HepG2 (cell line): Measurements from ENCODE around the gene SLC20A1. TPM values are rescaled to one million over a fixed set of nuclear protein-coding genes. Genes with fewer than 3 reads are reported as not detected.

Experiments
- JUN ChIP-seq: sonication (generic); formaldehyde crosslinking; IDR thresholded peaks from 2 replicates; pipeline ENCODE4 v1.4.0; 2020; ENCODE audit warnings: mild to moderate bottlenecking, missing genetic modification reagents
- NFKB2 ChIP-seq: sonication (generic); formaldehyde crosslinking; IDR thresholded peaks from 2 replicates; pipeline ENCODE4 v1.4.0; 2020; ENCODE audit warnings: missing genetic modification reagents, borderline replicate concordance
- RFX5 ChIP-seq: IDR thresholded peaks from 2 replicates; pipeline ENCODE4 v1.6.1; 2011; ENCODE audit warnings: low read depth, low read length, improper control_type of control experiment
- RFXANK ChIP-seq: IDR thresholded peaks from 2 replicates; pipeline ENCODE4 v1.6.1; 2016
- SOX5 ChIP-seq: IDR thresholded peaks from 2 replicates; pipeline ENCODE4 v1.6.1; 2016; ENCODE audit warnings: borderline replicate concordance
- TCF7 ChIP-seq: sonication (generic); IDR thresholded peaks from 2 replicates; pipeline ENCODE4 v1.6.1; 2016; ENCODE audit warnings: antibody characterized with exemption, low read depth
- ZNF101 ChIP-seq: sonication (generic); formaldehyde crosslinking; IDR thresholded peaks from 2 replicates; pipeline ENCODE4 v1.4.0; 2020; ENCODE audit warnings: mild to moderate bottlenecking, low read depth, missing genetic modification reagents, borderline replicate concordance
- ZNF20 ChIP-seq: sonication (generic); formaldehyde crosslinking; IDR thresholded peaks from 2 replicates; pipeline ENCODE4 v1.4.0; 2020; ENCODE audit warnings: mild to moderate bottlenecking, moderate library complexity, missing genetic modification reagents
- ZNF207 ChIP-seq: fragments of 450-650 bp; IDR thresholded peaks from 2 replicates; pipeline ENCODE4 v1.6.1; 2016; ENCODE audit warnings: antibody characterized with exemption, borderline replicate concordance
- ZNF333 ChIP-seq: sonication (generic); formaldehyde crosslinking; IDR thresholded peaks from 2 replicates; pipeline ENCODE4 v1.4.0; 2020; ENCODE audit warnings: mild to moderate bottlenecking, missing genetic modification reagents, borderline replicate concordance
- ZNF354B ChIP-seq: sonication (generic); formaldehyde crosslinking; IDR thresholded peaks from 2 replicates; pipeline ENCODE4 v1.8.0; 2022; ENCODE audit warnings: mild to moderate bottlenecking, missing genetic modification reagents
- polyA plus RNA-seq, 8 experiments: library from polyadenylated mRNA; depleted of rRNA in 3 of 8; stranded (reverse) in 7 of 8; unstranded in 1 of 8; fragments of >200 nt; fragmentation: Illumina TruSeq in 4 of 8; extraction: Trizol in 4 of 8; gene quantifications; 2 replicates each; pipeline versions ENCODE4 v1.2.1 to v1.2.3, GENCODE V29; 2011 to 2016; ENCODE audit warnings: low read depth in 4 of 8, missing spikeins in 1 of 8, mixed read lengths in 1 of 8; ENCODE audit not compliant: insufficient read depth in 1 of 8
- total RNA-seq, 5 experiments: library from RNA; depleted of rRNA; stranded (reverse); fragments of >200 nt; fragmentation: Illumina TruSeq; extraction: Trizol; gene quantifications; 2 replicates each; pipeline ENCODE4 v1.2.3, GENCODE V29; 2016; ENCODE audit warnings: low read depth in 1 of 5
- TF ChIP-seq, protein P1 (sequence below): IDR thresholded peaks from 2 replicates; pipeline ENCODE4 v1.4.0; 2020; ENCODE audit warnings: mild to moderate bottlenecking, missing genetic modification reagents
- TF ChIP-seq, protein P2 (sequence below): sonication (generic); formaldehyde crosslinking; IDR thresholded peaks from 2 replicates; pipeline ENCODE4 v1.4.0; 2020; ENCODE audit warnings: missing genetic modification reagents
- TF ChIP-seq, protein P3 (sequence below): sonication (generic); formaldehyde crosslinking; IDR thresholded peaks from 2 replicates; pipeline ENCODE4 v1.5.0; 2020; ENCODE audit warnings: missing genetic modification reagents
- TF ChIP-seq, protein P4 (sequence below): sonication (generic); formaldehyde crosslinking; IDR thresholded peaks from 2 replicates; pipeline ENCODE4 v1.5.1; 2020; ENCODE audit warnings: missing genetic modification reagents, mild to moderate bottlenecking, borderline replicate concordance
- TF ChIP-seq, protein P5 (sequence below): sonication (generic); formaldehyde crosslinking; IDR thresholded peaks from 2 replicates; pipeline ENCODE4 v1.5.0; 2020; ENCODE audit warnings: mild to moderate bottlenecking, missing genetic modification reagents

Gene SLC20A1
- total and polyA plus RNA-seq, 2 of the 13 experiments (the other 11 are each of a cell fraction or from before 2014, with no cell fraction given) = 54.0 to 85.9 TPM

DNA sequence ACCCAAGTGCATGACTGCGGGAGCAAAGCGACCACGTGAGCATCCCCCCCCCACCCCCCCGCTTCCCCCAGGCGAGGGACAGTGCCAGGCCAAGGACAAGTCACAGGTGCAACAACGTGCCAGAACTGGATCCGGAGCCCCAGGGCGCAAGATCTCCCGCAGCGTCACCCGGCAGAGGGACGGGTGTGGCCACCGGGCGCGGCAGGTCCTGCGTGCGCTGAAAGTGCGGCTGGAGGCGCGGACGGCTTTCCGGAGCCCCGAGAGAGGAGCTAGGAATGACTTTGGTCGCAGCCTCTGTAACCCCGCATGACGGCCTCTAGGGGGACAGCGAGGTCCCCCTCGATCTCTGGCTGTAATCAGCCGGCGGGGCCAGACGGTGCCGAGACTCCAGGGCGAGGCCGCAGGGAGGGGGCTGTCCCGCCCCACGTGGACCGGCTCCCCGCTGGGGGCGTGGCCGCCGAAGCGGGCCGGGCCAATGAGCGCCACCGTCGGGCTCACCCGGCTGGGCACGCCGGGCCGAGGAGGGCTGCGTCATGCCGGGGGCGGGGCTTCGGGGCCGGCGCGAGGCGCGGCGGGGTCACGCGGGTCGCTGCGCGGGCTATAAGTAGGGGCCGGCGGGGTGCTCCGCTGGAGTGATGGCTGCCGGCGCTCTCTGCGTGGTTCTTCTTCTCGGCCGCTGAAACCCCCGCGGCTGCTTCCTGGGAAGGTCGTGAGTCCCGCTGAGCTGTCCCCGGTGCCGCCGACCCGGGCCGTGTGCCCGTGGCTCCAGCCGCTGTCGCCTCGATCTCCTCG, at the start of gene SLC20A1 (continued):
- TF ChIP-seq ZNF354B (no peak; the same call in 1 of the 2 replicates), RFX5 (peak; percentile 32; the same call in 1 of the 2 replicates), ZNF333 (CRISPR knock-in tag) (0 out of 2 replicates have a peak, but pooled peaks have one; percentile 44), TCF7 (no peak), RFXANK (CRISPR knock-in tag) (no peak), ZNF101 (CRISPR knock-in tag) (no peak), ZNF20 (CRISPR knock-in tag) (no peak), NFKB2 (CRISPR knock-in tag) (peak; percentile 94), ZNF207 (no peak), SOX5 (CRISPR knock-in tag) (peak; percentile 45), JUN (CRISPR knock-in tag) (peak; percentile 75)
- TF ChIP-seq, protein P1, sequence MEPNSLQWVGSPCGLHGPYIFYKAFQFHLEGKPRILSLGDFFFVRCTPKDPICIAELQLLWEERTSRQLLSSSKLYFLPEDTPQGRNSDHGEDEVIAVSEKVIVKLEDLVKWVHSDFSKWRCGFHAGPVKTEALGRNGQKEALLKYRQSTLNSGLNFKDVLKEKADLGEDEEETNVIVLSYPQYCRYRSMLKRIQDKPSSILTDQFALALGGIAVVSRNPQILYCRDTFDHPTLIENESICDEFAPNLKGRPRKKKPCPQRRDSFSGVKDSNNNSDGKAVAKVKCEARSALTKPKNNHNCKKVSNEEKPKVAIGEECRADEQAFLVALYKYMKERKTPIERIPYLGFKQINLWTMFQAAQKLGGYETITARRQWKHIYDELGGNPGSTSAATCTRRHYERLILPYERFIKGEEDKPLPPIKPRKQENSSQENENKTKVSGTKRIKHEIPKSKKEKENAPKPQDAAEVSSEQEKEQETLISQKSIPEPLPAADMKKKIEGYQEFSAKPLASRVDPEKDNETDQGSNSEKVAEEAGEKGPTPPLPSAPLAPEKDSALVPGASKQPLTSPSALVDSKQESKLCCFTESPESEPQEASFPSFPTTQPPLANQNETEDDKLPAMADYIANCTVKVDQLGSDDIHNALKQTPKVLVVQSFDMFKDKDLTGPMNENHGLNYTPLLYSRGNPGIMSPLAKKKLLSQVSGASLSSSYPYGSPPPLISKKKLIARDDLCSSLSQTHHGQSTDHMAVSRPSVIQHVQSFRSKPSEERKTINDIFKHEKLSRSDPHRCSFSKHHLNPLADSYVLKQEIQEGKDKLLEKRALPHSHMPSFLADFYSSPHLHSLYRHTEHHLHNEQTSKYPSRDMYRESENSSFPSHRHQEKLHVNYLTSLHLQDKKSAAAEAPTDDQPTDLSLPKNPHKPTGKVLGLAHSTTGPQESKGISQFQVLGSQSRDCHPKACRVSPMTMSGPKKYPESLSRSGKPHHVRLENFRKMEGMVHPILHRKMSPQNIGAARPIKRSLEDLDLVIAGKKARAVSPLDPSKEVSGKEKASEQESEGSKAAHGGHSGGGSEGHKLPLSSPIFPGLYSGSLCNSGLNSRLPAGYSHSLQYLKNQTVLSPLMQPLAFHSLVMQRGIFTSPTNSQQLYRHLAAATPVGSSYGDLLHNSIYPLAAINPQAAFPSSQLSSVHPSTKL (CRISPR knock-in tag) = peak; percentile 58; the same call in 1 of the 2 replicates
- TF ChIP-seq, protein P2, sequence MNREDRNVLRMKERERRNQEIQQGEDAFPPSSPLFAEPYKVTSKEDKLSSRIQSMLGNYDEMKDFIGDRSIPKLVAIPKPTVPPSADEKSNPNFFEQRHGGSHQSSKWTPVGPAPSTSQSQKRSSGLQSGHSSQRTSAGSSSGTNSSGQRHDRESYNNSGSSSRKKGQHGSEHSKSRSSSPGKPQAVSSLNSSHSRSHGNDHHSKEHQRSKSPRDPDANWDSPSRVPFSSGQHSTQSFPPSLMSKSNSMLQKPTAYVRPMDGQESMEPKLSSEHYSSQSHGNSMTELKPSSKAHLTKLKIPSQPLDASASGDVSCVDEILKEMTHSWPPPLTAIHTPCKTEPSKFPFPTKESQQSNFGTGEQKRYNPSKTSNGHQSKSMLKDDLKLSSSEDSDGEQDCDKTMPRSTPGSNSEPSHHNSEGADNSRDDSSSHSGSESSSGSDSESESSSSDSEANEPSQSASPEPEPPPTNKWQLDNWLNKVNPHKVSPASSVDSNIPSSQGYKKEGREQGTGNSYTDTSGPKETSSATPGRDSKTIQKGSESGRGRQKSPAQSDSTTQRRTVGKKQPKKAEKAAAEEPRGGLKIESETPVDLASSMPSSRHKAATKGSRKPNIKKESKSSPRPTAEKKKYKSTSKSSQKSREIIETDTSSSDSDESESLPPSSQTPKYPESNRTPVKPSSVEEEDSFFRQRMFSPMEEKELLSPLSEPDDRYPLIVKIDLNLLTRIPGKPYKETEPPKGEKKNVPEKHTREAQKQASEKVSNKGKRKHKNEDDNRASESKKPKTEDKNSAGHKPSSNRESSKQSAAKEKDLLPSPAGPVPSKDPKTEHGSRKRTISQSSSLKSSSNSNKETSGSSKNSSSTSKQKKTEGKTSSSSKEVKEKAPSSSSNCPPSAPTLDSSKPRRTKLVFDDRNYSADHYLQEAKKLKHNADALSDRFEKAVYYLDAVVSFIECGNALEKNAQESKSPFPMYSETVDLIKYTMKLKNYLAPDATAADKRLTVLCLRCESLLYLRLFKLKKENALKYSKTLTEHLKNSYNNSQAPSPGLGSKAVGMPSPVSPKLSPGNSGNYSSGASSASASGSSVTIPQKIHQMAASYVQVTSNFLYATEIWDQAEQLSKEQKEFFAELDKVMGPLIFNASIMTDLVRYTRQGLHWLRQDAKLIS (CRISPR knock-in tag) = no peak
- TF ChIP-seq, protein P3, sequence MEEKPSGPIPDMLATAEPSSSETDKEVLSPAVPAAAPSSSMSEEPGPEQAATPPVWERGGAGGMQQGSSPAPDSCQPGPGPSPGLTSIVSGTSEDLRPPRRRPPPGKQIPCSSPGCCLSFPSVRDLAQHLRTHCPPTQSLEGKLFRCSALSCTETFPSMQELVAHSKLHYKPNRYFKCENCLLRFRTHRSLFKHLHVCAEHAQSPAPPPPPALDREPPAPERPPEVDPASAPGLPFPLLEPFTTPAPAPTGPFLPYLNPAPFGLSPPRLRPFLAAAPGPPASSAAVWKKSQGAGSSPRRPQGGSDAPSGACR (CRISPR knock-in tag) = no peak
- TF ChIP-seq, protein P4, sequence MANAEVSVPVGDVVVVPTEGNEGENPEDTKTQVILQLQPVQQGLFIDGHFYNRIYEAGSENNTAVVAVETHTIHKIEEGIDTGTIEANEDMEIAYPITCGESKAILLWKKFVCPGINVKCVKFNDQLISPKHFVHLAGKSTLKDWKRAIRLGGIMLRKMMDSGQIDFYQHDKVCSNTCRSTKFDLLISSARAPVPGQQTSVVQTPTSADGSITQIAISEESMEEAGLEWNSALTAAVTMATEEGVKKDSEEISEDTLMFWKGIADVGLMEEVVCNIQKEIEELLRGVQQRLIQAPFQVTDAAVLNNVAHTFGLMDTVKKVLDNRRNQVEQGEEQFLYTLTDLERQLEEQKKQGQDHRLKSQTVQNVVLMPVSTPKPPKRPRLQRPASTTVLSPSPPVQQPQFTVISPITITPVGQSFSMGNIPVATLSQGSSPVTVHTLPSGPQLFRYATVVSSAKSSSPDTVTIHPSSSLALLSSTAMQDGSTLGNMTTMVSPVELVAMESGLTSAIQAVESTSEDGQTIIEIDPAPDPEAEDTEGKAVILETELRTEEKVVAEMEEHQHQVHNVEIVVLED = peak; percentile 81
- TF ChIP-seq, protein P5, sequence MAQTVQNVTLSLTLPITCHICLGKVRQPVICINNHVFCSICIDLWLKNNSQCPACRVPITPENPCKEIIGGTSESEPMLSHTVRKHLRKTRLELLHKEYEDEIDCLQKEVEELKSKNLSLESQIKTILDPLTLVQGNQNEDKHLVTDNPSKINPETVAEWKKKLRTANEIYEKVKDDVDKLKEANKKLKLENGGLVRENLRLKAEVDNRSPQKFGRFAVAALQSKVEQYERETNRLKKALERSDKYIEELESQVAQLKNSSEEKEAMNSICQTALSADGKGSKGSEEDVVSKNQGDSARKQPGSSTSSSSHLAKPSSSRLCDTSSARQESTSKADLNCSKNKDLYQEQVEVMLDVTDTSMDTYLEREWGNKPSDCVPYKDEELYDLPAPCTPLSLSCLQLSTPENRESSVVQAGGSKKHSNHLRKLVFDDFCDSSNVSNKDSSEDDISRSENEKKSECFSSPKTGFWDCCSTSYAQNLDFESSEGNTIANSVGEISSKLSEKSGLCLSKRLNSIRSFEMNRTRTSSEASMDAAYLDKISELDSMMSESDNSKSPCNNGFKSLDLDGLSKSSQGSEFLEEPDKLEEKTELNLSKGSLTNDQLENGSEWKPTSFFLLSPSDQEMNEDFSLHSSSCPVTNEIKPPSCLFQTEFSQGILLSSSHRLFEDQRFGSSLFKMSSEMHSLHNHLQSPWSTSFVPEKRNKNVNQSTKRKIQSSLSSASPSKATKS (CRISPR knock-in tag) = no peak; the same call in 1 of the 2 replicates
